ENCODE data around the gene UBE2Q2.
"Not testable (repeated sequence)": the region's sequence is repeated elsewhere in the genome, so short reads cannot be mapped to it uniquely, and the experiment has no call there.

The UBE2Q2 gene

GRCh38 chr15:75827691-75828090, 15.6 kb upstream of the UBE2Q2 start:
- DNase-seq: no peak

GRCh38 chr15:75828429-75828828, 14.8 kb upstream of the UBE2Q2 start:
- no peak for DNase-seq

GRCh38 chr15:75830910-75831805, 12.1 kb upstream of the UBE2Q2 start:
- no peak for DNase-seq

GRCh38 chr15:75831806-75832102, 11.5 kb upstream of the UBE2Q2 start:
- no peak for DNase-seq

GRCh38 chr15:75832114-75832513, 11.1 kb upstream of the UBE2Q2 start:
- no peak for DNase-seq

GRCh38 chr15:75834021-75834420, 9.2 kb upstream of the UBE2Q2 start:
- no peak for DNase-seq

- DNase-seq: no peak
Observed at GRCh38 chr15:75835990-75836958, 7.0 kb upstream of the UBE2Q2 start.

- no peak for DNase-seq
Observed at GRCh38 chr15:75836959-75837334, 6.3 kb upstream of the UBE2Q2 start.

GRCh38 chr15:75840659-75841058, 2.6 kb upstream of the UBE2Q2 start:
- DNase-seq: no peak

GRCh38 chr15:75841626-75842025, 1.6 kb upstream of the UBE2Q2 start:
- no peak for DNase-seq

- peak; percentile 21 to 71 (median 59) for DNase-seq
Observed at GRCh38 chr15:75843678-75844581, 683 bp downstream of the UBE2Q2 start.

- DNase-seq: peak in 4 of 6 experiments; percentile 2 to 43 (median 28)
Observed at GRCh38 chr15:75844629-75845335, 1.5 kb downstream of the UBE2Q2 start.

GRCh38 chr15:75849167-75849566, 5.9 kb downstream of the UBE2Q2 start:
- DNase-seq: no peak

- no peak for DNase-seq
Observed at GRCh38 chr15:75850708-75851107, 7.5 kb downstream of the UBE2Q2 start.

GRCh38 chr15:75851566-75851965, 8.3 kb downstream of the UBE2Q2 start:
- DNase-seq: not testable (repeated sequence)

GRCh38 chr15:75857886-75858285, 14.6 kb downstream of the UBE2Q2 start:
- no peak for DNase-seq

- no peak for DNase-seq
Observed at GRCh38 chr15:75861750-75862402, 18.6 kb downstream of the UBE2Q2 start.

- no peak for DNase-seq
Observed at GRCh38 chr15:75862796-75863195, 19.5 kb downstream of the UBE2Q2 start.

GRCh38 chr15:75864213-75865059, 21.2 kb downstream of the UBE2Q2 start:
- DNase-seq: no peak

- not testable (repeated sequence) for DNase-seq
Observed at GRCh38 chr15:75866045-75866444, 22.8 kb downstream of the UBE2Q2 start.

- DNase-seq: no peak
Observed at GRCh38 chr15:75866916-75867315, 23.7 kb downstream of the UBE2Q2 start.

All from stimulated activated naive CD4-positive, alpha-beta T cell (primary cell).